HG02798 (cell line): ENCODE results near the gene PARP12.

Experiments used
- ATAC-seq: cut with Tn5 transposase; IDR thresholded peaks from one replicate; pipeline ENCODE4 v1.9.1; 2021; ENCODE audit warnings: mild to moderate bottlenecking; ENCODE audit not compliant: unreplicated experiment, poor library complexity

The PARP12 gene

DNA sequence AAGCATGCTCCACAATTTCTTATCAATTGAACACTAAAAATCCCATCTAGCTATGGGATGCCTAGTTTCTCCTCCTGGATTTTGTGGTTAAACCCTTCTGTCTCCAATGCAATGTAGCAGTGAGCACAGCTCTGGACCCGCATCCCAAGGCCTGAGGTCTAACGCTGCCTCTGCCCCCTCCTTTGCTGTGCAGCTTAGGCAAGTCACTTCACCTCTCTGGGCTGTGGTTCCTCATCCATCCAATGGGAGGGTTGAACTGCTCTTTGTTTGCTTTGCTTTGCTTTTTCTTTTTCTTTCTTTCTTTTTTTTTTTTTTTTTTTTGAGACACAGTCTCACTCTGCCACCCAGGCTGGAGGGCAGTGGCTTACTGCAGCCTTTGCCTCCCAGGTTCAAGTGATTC, 69.2 kb downstream of the PARP12 start:
- no peak for ATAC-seq

DNA sequence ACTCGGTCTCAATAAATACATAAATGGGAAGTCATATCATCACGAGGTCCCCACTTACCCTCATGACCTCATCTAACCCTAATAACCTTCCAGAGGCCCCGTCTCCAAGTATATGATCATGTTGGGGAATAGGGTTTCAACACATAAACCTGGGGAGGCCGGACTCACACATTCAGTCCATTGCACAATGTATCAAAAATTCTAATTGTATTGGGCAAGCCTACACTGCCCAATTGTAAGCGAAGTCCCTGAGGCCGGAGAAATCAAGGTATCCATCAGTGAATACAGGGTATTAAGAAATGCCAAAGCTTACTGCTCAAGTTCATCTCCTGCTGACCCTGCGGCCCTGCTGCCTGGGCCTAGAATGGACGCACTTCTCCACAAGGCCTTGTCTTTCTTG, 69.6 kb downstream of the PARP12 start:
- ATAC-seq, result no peak

DNA sequence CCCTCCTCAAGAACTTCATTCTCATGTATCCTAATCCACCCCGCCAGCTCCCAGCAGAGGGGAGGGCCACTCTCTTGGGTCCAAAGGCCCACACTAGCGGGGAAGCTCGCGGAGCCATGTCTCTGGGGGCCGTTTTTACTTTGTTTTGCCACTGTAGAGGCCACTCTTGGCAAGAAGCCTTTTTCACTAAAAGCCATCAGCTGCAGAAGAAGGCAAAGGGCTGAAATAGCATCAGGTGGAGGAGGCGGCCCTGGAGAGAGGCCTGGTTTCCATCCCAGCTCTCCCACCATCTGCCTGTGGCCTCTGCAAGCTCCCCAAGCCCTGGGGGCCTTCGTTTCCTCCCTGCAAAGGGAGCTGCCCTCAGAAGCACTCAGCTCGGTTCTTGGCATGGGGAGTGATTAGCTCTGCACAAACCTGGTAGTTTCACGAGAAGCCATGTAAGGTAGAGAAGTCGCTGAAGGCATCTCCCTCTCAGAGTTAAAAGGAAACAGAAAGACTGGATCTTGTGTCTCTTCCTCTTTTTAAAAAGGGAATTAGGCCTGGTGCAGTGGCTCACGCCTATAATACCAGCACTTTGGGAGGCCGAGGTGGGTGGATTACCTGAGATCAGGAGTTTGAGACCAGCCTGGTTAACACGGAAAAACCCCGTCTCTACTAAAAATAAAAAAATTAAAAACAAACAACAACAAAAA, 70.3 kb downstream of the PARP12 start:
- no peak for ATAC-seq

DNA sequence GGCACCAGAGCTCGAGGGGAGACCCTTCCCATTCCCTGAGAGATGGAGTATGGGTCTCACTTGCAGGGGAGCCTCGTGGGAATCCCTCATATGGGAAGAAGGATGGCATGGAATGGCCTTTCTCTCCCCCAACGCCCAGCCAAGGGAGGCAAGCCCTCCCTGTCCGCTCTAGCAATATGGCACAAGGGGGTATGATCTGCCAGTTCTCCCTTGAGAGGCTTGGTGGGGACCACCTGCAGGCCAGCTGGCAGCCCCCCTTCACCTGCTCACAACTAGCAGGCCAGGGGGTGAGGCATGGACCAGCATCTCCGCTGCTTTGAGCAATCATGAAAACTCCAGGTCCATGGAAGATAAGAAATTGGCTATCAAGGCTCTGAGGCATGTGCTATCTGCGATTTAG, 70.8 kb downstream of the PARP12 start:
- no peak for ATAC-seq

DNA sequence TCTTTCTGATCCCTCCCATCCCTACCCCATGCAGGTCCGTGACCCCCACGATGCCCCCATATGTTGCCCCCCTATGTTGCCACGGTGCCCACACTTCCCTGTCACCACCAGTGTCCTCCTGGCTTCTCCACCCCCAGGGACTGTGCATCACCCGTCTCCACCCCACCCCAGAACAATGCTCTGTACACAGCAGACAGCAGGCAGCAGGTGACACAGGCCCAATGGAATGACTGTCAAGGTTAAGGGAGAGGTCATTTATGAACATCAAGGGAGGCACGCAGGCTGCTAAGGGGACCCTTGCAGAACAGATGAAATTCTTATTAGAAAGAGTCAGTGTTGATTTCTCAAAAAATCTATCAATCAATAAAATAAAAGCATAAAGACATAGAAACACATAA, 71.5 kb downstream of the PARP12 start:
- no peak for ATAC-seq

DNA sequence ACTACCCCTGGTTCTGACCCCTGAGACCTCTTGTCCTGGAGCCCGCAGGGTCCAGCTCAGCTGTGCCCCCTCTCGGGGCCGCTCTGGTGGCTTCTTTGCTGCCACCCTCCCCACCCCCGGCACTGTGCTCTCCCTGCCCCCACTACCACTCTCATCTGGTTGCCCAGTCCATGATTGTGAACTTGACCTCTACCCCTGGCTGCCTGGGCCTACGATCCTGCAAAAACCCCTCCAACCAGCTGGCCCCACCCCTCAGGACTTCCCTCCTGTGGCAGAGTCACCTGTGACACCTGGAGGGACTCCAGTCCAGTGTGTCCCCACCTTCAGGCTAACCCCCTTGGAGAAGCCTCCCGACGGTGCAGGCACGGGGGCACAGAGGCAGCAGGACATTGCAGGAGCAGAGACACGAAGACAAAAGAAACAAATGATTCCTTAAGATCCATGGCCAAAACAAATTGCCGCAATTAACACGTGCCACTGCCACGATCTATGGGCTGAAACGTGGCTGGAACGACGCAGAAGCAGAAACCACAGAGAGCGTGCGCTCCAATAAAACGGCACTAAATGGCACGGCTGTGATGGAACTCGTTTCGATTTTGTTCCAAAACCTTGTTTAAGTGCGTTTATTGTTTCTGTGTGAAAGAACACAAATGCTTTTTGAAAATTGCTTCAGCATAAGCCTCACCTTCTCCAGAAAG, 72.0 kb downstream of the PARP12 start:
- no peak for ATAC-seq

DNA sequence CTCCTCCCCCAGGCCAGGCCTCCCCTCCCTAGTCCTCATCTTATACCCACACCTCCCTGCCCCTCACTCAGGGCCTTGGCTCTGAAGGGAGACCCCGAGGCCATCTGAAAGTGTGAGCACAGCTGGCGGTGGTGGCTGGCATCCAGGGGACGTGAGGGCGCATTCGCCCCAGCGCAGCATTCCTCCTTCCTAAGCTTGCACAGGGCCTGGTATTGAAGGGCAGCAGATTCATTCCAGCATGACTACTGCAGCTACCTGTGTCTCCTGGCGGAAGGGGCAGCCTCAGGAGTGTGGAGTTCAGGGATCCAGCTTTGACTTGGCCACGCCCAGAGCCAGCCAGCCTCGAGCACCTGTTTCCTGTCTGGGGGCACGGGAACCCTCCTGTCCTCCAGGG, 72.6 kb downstream of the PARP12 start:
- no peak for ATAC-seq

DNA sequence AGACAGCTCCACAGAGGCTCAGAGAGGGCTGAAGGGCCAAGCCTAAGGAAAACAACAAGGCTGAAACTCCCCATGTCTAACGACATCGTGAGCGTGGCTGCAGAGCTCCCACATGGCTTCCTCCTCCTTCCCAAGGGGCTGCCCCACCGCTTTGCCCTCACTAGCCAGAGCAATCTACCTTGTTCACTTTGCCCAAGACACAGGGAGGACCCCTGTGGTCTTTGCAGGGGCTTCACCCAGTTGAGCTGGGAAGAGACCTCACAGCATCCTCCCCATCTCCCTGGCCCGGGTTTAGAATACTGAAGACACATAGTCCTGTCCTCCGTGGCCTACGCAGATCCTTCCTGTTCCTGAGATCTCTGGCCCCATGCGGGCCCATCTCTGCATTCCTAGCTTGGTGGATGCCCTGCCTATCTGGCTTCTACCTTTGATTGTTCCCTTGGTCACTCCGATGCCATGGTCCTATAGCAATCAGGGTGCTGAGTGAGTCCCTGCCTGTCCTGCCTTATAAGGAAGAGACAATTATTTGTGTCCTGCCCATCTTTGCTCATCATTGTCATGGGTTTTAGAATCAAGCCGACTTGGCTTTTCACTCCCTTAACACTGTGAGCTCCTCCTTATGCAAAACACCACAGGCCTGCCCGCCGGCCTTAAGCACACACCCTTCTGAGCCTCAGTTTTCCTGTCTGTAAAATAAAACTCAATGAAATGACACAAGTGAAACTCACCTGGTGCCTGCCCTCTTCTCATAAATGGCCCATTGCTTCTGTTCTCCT, 73.2 kb downstream of the PARP12 start:
- ATAC-seq, result no peak

DNA sequence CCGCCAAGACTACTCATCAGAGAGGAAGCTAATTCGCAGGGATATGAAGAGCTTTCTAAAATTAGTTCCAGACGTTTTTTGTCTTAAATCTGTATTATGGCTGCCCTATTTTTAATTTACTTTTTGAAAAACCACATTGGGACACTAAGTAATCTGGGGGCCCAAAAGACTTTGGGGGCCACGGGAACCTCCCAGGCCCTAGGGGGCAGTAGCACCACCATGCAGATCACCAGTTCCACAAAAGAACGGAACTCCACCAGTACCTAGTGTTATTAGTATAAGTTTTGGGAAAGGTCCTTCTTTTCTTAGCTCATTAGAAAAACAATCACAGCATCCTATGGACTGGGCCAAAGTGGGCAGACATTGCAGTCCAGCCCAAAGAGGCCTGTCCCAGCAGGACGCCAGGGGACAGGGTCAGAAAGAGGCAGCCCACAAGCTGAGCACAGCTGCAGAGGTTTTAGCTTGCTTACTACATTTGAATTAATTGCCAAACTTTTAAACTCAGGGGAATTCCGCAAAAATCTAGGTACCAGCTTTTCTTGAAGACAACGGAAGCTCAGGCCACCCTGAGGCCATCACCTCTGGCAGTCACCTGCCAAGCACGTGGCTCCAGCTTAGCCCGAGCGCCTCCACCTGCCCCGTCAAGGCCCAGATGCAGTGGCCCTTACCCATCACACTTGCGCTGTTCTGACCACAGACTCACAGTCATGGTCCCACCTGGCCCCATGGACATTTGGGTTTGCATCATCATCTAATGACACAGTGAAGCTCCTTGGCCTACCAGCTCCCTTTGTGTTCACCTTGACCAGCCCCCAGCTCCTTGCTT, 74.8 kb downstream of the PARP12 start:
- ATAC-seq, result no peak

DNA sequence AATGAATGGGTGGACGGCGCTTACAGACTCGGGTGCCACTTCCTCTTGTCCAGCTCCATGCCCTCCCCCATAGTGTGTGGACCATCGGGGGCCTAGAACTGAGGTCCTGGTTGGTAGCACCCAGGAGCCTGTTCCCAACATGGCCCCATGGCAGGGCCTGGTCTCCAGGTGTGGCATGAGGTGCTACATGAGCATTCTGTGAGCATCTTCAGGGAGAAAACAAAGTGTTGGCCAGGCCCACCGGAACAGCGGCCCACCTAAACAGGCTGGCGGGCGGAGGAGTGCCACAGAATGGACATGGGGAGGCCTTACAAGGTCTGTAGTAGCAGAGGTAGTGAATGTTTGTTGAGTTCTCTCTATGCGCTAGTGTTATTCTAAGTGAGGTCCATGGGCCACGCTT, 76.9 kb downstream of the PARP12 start:
- ATAC-seq, result no peak

DNA sequence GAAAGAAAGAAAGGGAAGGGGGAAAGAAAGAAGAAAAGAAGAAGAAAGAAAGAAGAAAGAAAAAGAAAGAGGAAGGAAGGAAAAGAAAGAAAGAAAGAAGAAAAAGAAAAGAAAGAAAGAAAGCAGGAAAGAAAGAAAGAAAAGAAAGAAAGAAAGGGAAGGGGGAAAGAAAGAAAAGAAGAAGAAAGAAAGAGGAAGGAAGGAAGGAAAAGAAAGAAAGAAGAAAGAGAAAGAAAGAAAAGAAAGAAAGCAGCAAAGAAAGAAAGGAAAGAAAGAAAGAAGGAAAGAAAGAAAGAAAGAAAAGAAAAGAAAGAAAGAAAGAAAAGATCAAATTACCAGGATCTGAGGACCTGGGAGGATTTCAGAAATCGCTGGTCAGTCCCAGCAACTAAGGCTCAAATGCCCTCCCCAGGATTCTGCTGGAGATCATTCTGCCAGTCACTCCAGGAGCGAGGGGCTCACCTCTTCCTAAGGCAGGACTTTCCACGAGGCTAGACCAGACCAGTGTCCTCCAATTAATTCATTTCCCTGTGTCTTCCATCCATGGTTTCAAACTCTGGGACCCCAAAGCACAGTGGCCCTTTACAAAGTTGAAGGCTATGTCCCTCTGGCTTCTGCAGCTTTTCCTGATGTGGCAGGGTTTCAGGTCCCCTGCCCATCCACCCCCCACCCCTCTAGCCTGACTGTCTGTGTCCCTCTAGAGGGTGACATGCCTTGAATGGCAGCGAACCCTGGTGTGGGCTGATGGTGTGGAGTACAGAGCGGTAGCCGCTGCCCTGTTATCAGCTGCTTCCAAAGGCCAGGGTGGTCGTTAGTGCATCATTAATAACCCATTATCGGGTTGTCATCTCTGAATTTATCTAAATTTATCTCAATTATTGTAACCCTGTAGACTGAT, 77.9 kb downstream of the PARP12 start:
- ATAC-seq, result no peak

DNA sequence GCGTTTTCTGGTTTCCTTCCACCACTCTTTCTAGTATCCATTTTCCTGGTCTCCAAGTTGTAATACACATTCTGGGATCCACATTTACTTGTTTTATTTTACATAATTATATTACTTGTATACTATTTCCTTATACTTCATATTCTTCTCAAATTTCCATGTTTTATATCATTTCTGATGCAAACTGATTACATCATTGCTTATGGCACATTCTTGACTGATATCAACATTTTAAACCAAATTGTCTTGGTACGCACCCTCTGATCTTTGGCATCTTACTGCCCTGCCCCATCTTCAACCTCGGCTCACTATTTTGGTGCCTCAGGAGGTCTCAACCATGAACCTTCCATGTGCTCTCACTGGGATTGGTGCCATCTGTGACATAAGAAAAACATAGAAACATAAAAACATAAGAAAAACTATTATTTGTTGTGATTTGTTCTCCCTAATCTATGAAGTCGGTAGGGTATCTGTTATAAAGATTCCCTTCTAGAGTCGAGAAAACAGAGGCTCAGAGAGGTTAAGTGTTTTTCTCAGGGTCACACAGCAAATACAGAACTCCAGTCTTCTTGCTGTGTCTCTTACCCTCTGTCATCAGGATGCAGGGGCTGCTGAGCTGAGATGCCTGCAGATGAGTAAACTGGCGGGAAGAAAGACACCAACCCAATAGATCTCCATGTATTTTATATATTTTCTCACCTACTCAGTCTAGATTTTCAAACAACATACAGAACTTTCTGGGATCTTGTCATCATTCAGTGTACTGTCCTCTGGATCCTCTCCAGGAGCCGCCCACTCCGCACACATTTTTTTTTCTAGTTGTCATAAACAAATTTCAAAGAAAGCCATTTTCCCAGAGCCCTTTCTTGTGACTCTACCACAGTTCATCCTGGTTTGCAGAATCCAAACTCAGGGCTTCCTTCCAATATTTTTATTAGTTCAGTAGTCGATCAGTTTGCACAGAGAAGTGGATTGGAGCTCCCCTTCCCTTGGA, 79.5 kb downstream of the PARP12 start:
- ATAC-seq, result no peak

DNA sequence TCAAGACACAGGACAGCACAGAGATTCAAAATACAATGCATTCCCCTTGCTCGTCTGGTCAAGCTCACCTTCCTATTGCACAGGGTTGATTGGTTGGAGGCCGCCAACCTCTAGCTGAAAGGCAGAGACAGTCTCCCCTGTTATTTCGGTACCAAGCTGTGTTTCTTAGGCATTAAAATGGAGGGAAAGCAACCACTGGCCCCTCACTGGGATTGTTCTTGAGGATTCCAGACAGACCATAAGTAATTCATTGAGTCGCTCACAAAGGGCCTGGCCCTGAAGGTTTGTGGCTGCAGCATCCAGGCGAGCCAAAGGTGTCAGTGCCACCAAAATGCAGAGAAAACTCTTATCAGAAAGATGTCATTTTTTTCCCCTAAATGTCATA, 81.2 kb downstream of the PARP12 start:
- no peak for ATAC-seq

DNA sequence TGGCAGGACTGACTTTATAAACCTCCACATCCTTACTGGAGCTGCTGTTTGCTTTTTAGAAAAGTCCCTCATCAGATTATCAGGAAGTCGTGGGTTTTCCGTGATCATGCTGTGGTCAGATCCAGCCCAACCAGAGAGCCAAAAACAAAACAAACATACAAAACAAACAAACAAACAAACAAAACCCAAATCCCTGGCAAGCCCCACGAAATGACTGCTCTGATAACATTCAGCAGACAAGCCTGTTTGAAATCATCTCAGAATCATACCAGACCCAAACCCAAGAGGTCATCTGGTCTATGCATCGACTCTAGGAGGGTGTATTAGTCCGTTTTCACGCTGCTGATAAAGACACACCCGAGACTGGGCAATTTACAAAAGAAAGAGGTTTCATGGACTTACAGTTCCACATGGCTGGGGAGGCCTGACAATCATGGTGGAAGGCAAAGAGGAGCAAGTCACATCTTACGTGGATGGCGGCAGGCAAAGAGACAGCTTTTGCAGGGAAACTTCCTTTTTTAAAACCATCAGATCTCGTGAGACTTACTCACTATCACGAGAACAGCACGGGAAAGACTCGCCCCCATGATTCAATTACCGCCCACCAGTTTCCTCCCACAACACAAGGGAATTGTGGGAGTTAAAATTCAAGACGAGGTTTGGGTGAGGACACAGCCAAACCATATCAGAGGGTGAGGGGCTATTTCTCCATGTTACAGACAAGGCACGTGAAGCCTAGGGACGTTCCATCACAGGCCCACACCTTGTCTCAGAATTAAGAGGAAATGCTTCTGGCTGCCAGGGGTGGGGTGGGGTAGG, 85.7 kb downstream of the PARP12 start:
- no peak for ATAC-seq

DNA sequence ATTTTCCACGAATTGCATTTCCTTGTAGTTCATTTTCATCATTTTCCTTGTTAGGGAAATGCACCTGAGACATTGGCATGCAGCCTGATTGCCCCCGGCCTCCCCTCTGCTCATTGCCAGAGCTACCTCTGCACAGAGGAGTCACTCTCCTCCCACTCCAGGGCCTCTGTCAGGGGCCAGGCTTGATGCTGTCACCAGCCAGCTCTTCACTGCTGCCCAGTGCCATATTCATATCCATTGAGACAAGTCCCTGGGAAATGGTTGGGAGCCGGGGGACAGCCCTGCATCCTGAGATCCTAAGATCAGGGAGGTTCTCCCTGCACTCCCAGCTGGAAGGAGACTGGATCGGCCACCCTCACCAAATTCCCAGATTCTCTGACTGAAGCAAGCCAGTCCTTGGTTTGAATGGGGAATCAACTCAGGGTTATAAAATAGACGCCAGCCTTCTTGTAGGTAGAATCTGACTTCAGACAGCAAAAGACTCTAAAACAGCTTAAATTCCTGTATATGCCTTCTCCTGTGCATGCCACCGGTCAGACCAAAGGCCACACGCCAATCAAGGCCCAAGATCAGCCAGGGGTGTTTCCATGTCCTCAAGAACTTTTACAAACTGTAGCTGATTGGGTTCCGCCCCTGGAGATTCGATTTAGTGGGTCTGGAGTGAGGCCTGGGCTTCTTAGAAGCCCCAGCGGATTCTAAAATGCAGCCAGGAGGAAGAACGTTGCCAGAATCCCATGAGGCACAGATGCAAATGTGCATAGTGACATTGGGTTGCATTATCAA, 86.5 kb downstream of the PARP12 start:
- ATAC-seq, result no peak

DNA sequence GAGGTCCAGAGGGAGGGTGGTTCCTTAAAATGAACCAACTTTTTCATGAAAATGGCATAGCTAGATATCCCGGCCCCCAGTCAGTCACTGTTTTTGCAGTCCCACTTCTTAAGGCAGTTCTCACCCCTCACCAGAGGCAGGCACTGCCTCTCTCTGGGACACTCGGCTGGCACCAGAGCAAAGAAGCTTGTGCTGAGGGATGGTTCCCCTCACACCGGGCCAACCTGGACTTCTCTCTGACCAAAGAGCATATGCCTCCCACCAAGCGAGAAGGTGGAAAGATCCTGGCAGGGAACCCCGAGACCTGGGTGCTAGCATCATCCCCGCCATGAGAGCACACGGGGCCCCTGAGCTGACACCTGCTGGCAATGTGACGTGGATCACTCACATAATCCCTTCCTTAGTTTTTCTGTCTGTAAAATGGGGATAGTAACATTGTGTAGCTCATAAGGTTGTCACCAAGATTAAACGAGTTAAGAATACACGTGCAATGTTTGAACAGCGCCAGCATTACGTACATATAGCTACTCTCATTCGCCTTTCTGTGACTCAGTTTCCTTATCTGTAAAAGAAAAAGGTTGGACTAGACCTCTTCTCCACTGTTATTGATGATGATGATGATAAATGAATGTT, 88.5 kb downstream of the PARP12 start:
- ATAC-seq, result no peak
